B cell (primary cell): Measurements from ENCODE around the gene FCN1. TPM values are rescaled to one million over a fixed set of nuclear protein-coding genes. Genes with fewer than 3 reads are reported as not detected.

Experiments
- ATAC-seq: fragments of 200-7000 bp; cut with Tn5 transposase; one replicate; pipeline ENCODE4 v1.10.0; 2021; ENCODE audit warnings: low read depth, mild to moderate bottlenecking, moderate number of reproducible peaks, moderate library complexity
- CTCF ChIA-PET: fragments of 350-600 bp; sonication (Branson Sonifier 250); formaldehyde crosslinking; loops from one replicate; lab custom pipeline; 2021; ENCODE audit warnings: antibody characterized with exemption, inconsistent platforms; lab: Charles Lee
- POLR2A ChIA-PET: fragments of 350-600 bp; sonication (Branson Sonifier 250); formaldehyde crosslinking; loops from one replicate; lab custom pipeline; 2021; ENCODE audit warnings: antibody characterized with exemption; lab: Charles Lee
- DNase-seq: peaks from one replicate; pipeline ENCODE4 v3.0.0; 2013
- H2AFZ ChIP-seq: 2 replicates; pipeline ENCODE4 v1.6.1; 2012; ENCODE audit warnings: mild to moderate bottlenecking, low read depth, low read length; ENCODE audit not compliant: insufficient read depth, poor library complexity, severe bottlenecking
- H3K27ac ChIP-seq, 2 donors: 1 replicate in 1 of 2; 2 replicates in 1 of 2; pipeline ENCODE4 v1.5.1; 2012 to 2013; ENCODE audit warnings: low read length in 2 of 2, mild to moderate bottlenecking in 2 of 2, moderate library complexity in 1 of 2
- H3K27me3 ChIP-seq, 4 experiments: fragments of 200-600 bp in 1 of 4; sonication (generic) in 1 of 4; replicated peaks in 1 of 4; 1 replicate in 2 of 4; 2 replicates in 2 of 4; pipeline versions ENCODE4 v1.6.1 to v1.7.0; 2013 to 2016; ENCODE audit warnings: low read length in 3 of 4, mild to moderate bottlenecking in 2 of 4, mixed read lengths in 1 of 4, moderate library complexity in 1 of 4; ENCODE audit not compliant: insufficient read depth in 4 of 4, control insufficient read depth in 3 of 4; ENCODE audit errors: control extremely low read depth in 1 of 4
- H3K36me3 ChIP-seq, 2 experiments: replicated peaks in 1 of 2; 1 replicate in 1 of 2; 2 replicates in 1 of 2; pipeline versions ENCODE4 v1.6.1 to v1.7.1; 2013; ENCODE audit warnings: low read length in 1 of 2; ENCODE audit not compliant: insufficient read depth in 2 of 2, control insufficient read depth in 1 of 2; ENCODE audit errors: control extremely low read depth in 1 of 2, extremely low read depth in 1 of 2
- H3K4me1 ChIP-seq, 2 donors: fragments of 200-600 bp in 1 of 2; sonication (generic) in 1 of 2; 1 replicate in 1 of 2; 2 replicates in 1 of 2; pipeline versions ENCODE4 v1.5.1 to v1.6.1; 2013 to 2017; ENCODE audit warnings: low read length in 2 of 2; ENCODE audit not compliant: control insufficient read depth in 2 of 2, insufficient read depth in 2 of 2
- H3K4me2 ChIP-seq: replicated peaks from 2 replicates; pipeline ENCODE3; 2012; ENCODE audit warnings: mild to moderate bottlenecking, low read depth, low read length; ENCODE audit not compliant: poor library complexity, severe bottlenecking
- H3K4me3 ChIP-seq, 5 experiments: fragments of 200-600 bp in 1 of 5; sonication (generic) in 1 of 5; 1 replicate in 3 of 5; 2 replicates in 2 of 5; pipeline versions ENCODE4 v1.5.1 to v1.7.0; 2011 to 2016; ENCODE audit warnings: low read length in 4 of 5, mild to moderate bottlenecking in 4 of 5, low read depth in 2 of 5, control low read depth in 1 of 5, moderate library complexity in 1 of 5; ENCODE audit not compliant: insufficient read depth in 1 of 5; ENCODE audit errors: control extremely low read depth in 1 of 5, extremely low read depth in 1 of 5
- H3K79me2 ChIP-seq: fragments of 200-600 bp; sonication (generic); one replicate; pipeline ENCODE4 v1.6.0; 2016; ENCODE audit warnings: low read length; ENCODE audit not compliant: control insufficient read depth, insufficient read depth
- H3K9ac ChIP-seq: fragments of 200-600 bp; sonication (generic); 2 replicates; pipeline ENCODE4 v1.6.1; 2017; ENCODE audit warnings: mild to moderate bottlenecking, low read length, moderate library complexity
- H3K9me3 ChIP-seq, 3 donors: one replicate each; pipeline versions ENCODE4 v1.6.1 to v1.7.1; 2013; ENCODE audit warnings: low read length in 2 of 3; ENCODE audit not compliant: control insufficient read depth in 2 of 3, insufficient read depth in 1 of 3; ENCODE audit errors: control extremely low read depth in 1 of 3
- H4K20me1 ChIP-seq: 2 replicates; pipeline ENCODE4 v1.6.0; 2012; ENCODE audit warnings: mild to moderate bottlenecking, low read length; ENCODE audit not compliant: insufficient read depth, control insufficient read depth, poor library complexity, severe bottlenecking
- H3K27ac Mint-ChIP-seq: one replicate; pipeline ENCODE4 v1.8.0; 2021; ENCODE audit warnings: mixed read lengths
- H3K27me3 Mint-ChIP-seq: one replicate; pipeline ENCODE4 v1.8.0; 2021; ENCODE audit warnings: mixed read lengths
- H3K4me1 Mint-ChIP-seq: one replicate; pipeline ENCODE4 v1.8.0; 2021; ENCODE audit warnings: mixed read lengths
- H3K4me3 Mint-ChIP-seq: one replicate; pipeline ENCODE4 v1.8.0; 2021; ENCODE audit warnings: mixed read lengths
- H3K9me3 Mint-ChIP-seq: one replicate; pipeline ENCODE4 v1.8.0; 2022; ENCODE audit warnings: mixed read lengths; ENCODE audit not compliant: insufficient read depth
- CTCF ChIP-seq: fragments of 200-600 bp; IDR thresholded peaks from one replicate; pipeline ENCODE4 v1.8.0; 2022; ENCODE audit warnings: antibody characterized with exemption, mild to moderate bottlenecking
- EZH2 ChIP-seq: IDR thresholded peaks from 2 replicates; pipeline ENCODE4 v1.6.1; 2012; ENCODE audit warnings: borderline replicate concordance, low read depth, mild to moderate bottlenecking, moderate library complexity, low read length; ENCODE audit not compliant: insufficient read depth, poor library complexity, severe bottlenecking
- WGBS: methylation state at CpG from one replicate; pipeline ENCODE4 v1.1.5; 2013; ENCODE audit warnings: missing lambda C conversion rate; ENCODE audit not compliant: insufficient coverage; 5-methylcytosine and 5-hydroxymethylcytosine counted together
- intact Hi-C: fragments of 100-400 bp; cut with micrococcal nuclease; formaldehyde crosslinking; loops from one replicate; pipeline ENCODE4 v1.10.0; 2022
- polyA plus RNA-seq: library from polyadenylated mRNA; depleted of rRNA; stranded (reverse); fragments of >200 nt; gene quantifications from 2 replicates; pipeline ENCODE4 v1.2.3, GENCODE V29; 2012
- total RNA-seq, 2 donors: library from RNA; stranded (reverse); fragments of 120-200 nt in 1 of 2; gene quantifications; 1 replicate in 1 of 2; 2 replicates in 1 of 2; pipeline versions ENCODE4 v1.2.3 to v1.2.4, GENCODE V29; 2013 to 2022

FCN1 gene
- total and polyA plus RNA-seq, 2 donors (not counting 1 experiment from before 2014, with no cell fraction given) = 2.2 to 20.6 TPM

- no peaks in the 10 kb centered on the region for H3K79me2 ChIP-seq
- intact Hi-C loops = no loop called here
- peaks cover 47 to 51% of the 10 kb centered on the region in 2 donors for H3K4me1 ChIP-seq
- ChIA-PET POLR2A (no interaction called here), CTCF (no interaction called here)
- H3K9me3 Mint-ChIP-seq = no peaks in the 10 kb centered on the region
- no peak for TF ChIP-seq EZH2
- TF ChIP-seq CTCF = no peak
- no peak overlapping the region for H3K27ac Mint-ChIP-seq
- H3K4me3 ChIP-seq = no peak overlapping the region
- H3K27ac ChIP-seq = no peak overlapping the region
- H3K36me3 ChIP-seq = no peaks in the 10 kb centered on the region
- WGBS = 91% methylated on average over 9 of the region's 11 CpGs
- H3K9ac ChIP-seq = no peak overlapping the region
- H3K4me2 ChIP-seq = peak overlapping the region; percentile 68
- no peak overlapping the region for H2AFZ ChIP-seq
- peak; percentile 30 for DNase-seq
- H3K9me3 ChIP-seq = peaks cover 0 to 7% (median 0%) of the 10 kb centered on the region in 3 donors
- H3K4me1 Mint-ChIP-seq = peaks cover 45% of the 10 kb centered on the region
- peaks cover 16% of the 10 kb centered on the region for H3K27me3 Mint-ChIP-seq
- no peaks in the 10 kb centered on the region for H4K20me1 ChIP-seq
- peaks cover 0 to 13% (median 3%) of the 10 kb centered on the region in 4 experiments for H3K27me3 ChIP-seq
- H3K4me3 Mint-ChIP-seq = no peak overlapping the region
- no peak for ATAC-seq
Measured at GRCh38 chr9:134937566-134938345, 20.0 kb upstream of the FCN1 start.

GRCh38 chr9:134937164-134937555 is 19.4 kb upstream of the FCN1 start:
- peak overlapping the region; percentile 43 for H3K27ac Mint-ChIP-seq
- Histone ChIP-seq H3K4me3 (no peak overlapping the region), H3K4me2 (peak overlapping the region; percentile 68), H3K27ac (no peak overlapping the region), H3K9ac (no peak overlapping the region), H3K27me3 (peaks cover 0 to 16% (median 3%) of the 10 kb centered on the region in 4 experiments), H3K36me3 (no peaks in the 10 kb centered on the region), H3K4me1 (peaks cover 53 to 57% of the 10 kb centered on the region in 2 donors), H3K79me2 (no peaks in the 10 kb centered on the region), H3K9me3 (peaks cover 0 to 8% (median 0%) of the 10 kb centered on the region in 3 donors), H2AFZ (no peak overlapping the region), H4K20me1 (no peaks in the 10 kb centered on the region)
- peak overlapping the region; percentile 64 for H3K4me3 Mint-ChIP-seq
- H3K4me1 Mint-ChIP-seq = peaks cover 51% of the 10 kb centered on the region
- POLR2A ChIA-PET = no interaction called here
- H3K27me3 Mint-ChIP-seq = peaks cover 16% of the 10 kb centered on the region
- no peak for DNase-seq
- TF ChIP-seq EZH2 (no peak), CTCF (no peak)
- CTCF ChIA-PET = no interaction called here
- ATAC-seq = peak; percentile 9
- intact Hi-C loops = no loop called here
- no peaks in the 10 kb centered on the region for H3K9me3 Mint-ChIP-seq
- 39% methylated on average over 7 of the region's 9 CpGs for WGBS
